ENCODE measurements around the gene MSX1.
"Not testable (repeated sequence)": the region's sequence is repeated elsewhere in the genome, so short reads cannot be mapped to it uniquely, and the experiment has no call there.

The MSX1 gene

GRCh38 chr4:4859325-4859798, at the start of gene MSX1:
MSX1 (plus strand) TSS chr4:4859665; CDS start chr4:4859900, 235 bp downstream.
- DNase-seq: peak; percentile 43

DNA sequence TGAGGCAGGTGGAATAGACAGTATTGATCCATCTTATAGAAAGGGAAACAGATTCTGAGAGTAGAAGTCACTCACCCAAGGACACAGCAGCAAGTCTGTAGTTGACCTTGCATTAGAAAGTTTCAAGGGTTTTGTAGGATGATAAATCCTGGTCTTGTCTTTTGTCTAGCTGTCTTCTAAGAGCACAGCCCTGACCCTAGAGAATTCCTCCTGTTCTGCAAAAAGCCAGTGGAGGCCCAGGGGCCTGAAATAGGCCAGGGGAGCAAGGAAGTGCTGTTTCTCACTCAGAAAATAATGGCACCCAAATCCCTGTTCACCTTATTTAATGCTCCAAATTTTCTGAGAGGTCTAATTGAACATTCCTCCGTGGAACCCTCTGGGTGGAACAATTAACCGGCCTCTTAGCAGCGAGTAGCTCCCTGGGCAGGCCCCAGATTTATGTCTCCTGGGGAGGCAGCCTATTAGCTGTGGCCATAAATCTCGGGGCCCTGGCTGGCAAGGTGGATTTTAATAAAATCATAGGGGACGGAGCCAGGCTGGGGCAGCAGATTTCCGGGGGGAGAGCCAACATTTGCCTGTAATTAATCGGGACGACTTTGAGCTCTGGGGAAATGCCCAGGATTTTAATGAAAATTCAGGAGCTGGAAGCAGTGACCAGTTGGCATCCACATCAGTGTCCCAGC, 49.2 kb upstream of the MSX1 start:
- DNase-seq: no peak

- DNase-seq: no peak
These were observed 48.7 kb upstream of the MSX1 start for GRCh38 chr4:4810778-4811177.

DNA sequence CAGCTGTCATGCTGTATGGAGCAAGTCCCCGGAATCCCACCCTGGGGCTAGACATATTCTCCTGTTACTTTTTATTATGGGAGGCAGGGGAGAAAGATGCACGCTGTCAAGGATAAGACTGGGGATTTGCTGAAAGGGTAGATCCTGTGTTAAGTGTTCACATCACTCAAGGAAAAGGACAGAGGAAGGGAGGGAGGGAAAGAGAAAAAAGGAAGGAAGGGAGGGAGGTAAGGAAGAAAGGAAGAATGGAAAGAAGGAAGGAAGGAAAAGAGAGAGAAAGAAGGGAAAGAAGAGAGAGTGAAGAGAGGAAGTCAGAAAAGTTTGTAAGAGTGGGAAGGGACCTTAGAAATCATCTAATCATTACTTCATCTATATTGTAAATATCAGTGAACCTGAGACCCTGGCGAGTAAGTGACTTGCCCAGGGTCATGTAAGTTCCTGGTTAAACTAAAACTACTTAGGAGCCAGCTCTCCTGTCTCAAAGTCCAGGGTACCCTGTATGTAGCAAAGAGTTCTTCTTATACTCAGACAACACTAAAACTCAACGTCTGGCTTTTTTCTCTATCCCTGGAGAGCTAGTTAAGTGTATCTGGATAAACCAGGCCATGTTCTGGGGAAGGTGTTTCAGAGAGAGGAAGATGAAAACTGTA, 47.2 kb upstream of the MSX1 start:
- no peak for DNase-seq

GRCh38 chr4:4818415-4819212, 40.9 kb upstream of the MSX1 start:
- DNase-seq: no peak

GRCh38 chr4:4819213-4819606, 40.3 kb upstream of the MSX1 start:
- no peak for DNase-seq

- DNase-seq: no peak
These were observed 39.2 kb upstream of the MSX1 start for GRCh38 chr4:4820261-4820660.

DNA sequence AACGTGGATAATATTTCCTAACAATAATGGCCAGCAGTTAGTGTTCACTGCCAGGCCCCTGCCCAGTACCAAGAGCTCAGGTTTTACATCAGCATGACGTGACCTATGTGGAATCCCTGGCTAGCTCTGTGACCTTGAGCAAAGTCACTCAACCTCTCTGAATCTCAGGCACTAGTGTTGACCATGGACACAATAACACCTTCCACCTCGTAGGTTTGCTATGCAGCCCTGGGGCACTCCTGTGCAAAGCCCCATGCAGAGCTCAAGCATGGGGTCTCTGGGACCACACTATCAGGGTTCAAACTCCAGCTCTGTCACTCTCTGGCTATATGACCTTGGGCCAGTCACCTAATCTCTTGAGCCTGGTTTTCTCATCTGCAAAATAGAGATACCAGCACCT, 38.7 kb upstream of the MSX1 start:
- no peak for DNase-seq

- no peak for DNase-seq
These were observed 37.9 kb upstream of the MSX1 start for GRCh38 chr4:4821577-4821976.

DNA sequence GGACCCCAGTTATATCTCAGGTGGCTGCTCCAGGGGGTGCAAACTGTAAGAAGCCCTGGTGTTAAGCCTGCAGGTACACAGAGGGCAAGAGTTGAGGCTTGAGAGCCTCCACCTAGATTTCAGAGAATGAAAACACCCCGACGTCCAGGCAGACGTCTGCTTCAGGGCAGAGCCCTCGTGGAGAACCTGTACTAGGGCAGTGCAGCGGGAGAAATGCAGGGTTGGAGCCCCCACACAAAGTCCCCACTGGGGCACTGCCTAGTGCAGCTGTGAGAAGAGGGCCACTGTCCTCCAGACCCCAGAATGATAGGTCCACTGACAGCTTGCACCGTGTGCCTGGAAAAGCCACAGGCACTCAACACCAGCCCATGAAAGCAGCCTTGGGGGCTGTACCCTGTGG, 37.2 kb upstream of the MSX1 start:
- DNase-seq: not testable (repeated sequence)

DNA sequence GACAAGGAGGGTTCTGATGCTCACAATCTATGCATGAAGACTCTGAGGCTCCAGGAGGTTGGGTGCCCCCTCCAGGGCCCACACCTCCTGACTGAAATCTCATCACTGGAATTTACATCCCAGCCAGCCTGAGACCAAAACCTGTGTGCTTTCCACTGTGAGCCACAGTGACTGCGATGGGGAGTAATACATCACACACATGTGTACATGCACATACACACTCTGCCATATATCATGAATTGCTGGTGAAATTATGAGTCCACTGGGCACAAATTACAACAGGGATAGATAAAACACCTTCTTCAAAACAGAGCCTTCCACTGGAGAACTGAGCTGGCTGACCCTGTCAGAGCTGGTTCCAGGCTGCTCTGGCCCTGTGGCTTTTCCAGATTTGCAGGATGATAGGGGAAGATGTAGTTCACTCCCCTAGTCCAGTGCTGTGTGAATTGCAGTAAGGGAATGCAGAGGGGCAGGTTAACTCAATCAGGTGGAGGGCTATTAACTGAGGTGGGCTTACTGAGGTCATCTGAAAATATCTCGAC, 35.8 kb upstream of the MSX1 start:
- DNase-seq: no peak

- DNase-seq: no peak
These were observed 35.2 kb upstream of the MSX1 start for GRCh38 chr4:4824232-4824631.

- DNase-seq: no peak
These were observed 34.0 kb upstream of the MSX1 start for GRCh38 chr4:4825431-4825830.

- no peak for DNase-seq
These were observed 29.6 kb upstream of the MSX1 start for GRCh38 chr4:4829837-4830236.

GRCh38 chr4:4831266-4831665, 28.2 kb upstream of the MSX1 start:
- DNase-seq: no peak

DNA sequence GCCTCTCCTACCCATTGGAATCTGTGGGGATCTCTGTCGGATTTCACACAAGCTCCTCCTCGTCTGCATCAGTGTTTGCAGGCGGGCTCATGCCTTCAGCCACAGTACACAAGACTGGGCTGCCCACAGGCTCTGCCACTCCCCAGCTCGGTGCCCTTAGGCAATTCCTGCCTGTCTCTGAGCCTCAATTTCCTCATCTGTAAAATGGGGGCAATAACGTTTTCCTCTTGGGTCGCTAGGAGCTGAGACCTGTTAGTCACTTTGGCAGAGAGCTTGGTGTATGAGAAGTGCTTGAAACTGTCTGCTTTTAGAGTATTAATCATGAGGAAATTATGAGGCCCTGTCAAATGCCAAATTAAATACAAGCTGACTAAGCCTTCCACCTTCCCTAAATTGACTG, 27.6 kb upstream of the MSX1 start:
- no peak for DNase-seq

DNA sequence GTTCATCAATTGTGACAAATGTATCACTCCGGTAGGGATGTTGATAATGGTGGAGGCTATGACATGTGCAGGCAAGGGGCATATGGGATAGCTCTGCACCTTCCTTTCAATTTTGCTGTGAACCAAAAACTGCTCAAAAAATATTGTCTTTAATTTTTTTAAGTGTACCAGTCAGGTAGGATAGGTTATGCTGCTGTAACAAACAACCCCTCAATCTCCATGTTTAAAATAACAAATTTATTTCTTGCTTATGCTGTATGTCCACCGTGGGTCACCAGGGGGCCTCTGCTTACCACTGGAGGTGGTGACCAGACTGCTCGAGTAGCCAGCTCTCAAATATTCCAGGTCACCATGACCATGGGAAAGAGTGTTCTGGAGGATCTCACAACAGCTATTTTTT, 23.4 kb upstream of the MSX1 start:
- DNase-seq: no peak

GRCh38 chr4:4837316-4837715, 22.1 kb upstream of the MSX1 start:
- no peak for DNase-seq

GRCh38 chr4:4838051-4838935, 21.2 kb upstream of the MSX1 start:
- no peak for DNase-seq

GRCh38 chr4:4838936-4839810, 20.3 kb upstream of the MSX1 start:
- no peak for DNase-seq

- DNase-seq: no peak
These were observed 19.1 kb upstream of the MSX1 start for GRCh38 chr4:4840351-4840750.

DNA sequence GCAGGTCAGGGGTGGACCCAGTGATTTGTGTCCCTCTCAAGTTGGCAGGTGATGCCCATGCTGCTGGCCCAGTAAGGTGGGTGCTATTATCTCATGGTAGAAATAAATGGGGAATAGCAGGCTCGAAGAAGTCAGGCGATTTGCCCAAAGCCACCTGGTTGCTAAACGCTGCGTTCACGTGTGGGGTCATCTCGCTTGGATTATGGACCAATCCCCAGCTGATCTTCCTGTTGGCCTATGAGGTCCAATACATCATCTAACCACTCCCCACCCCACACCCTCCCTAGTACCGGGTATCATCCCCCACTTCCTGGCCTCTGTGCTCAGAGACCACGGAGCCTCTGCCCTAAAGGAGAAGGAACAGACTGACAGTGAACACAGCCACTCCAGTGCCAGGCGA, 18.3 kb upstream of the MSX1 start:
- no peak for DNase-seq
